DND-41 (cell line): ENCODE measurements around the gene PKHD1.

Experiments used
- EZH2 ChIP-seq: IDR thresholded peaks from 3 replicates; pipeline ENCODE4 v1.6.1; 2012; ENCODE audit warnings: borderline replicate concordance, low read depth, mild to moderate bottlenecking, moderate library complexity, low read length, inconsistent platforms; ENCODE audit not compliant: severe bottlenecking
- TF ChIP-seq, protein P1 (sequence below): IDR thresholded peaks from 2 replicates; pipeline ENCODE4 v1.5.1; 2012; ENCODE audit warnings: borderline replicate concordance, low read length, moderate library complexity, mild to moderate bottlenecking; ENCODE audit not compliant: poor library complexity, severe bottlenecking; ENCODE audit errors: extremely low read depth

DNA sequence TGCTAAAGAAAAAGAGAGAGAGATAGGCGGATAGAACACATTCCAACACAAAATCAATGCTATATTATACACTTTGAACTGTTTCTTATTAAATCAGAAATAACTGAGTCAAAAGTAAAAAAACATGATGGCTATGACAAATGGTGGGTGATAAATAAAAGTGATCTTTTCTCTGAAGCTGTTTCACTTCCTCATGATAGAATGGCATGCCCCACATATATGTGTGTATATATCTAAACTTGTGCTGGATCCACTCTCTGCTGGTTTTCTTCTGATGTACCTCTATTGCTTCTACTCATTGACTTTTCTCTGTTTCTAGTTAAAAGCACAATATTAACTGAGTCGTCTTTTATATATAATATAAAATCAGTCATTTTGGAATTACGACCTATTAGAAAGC is 429.9 kb downstream of the PKHD1 start:
- TF ChIP-seq, protein P1, sequence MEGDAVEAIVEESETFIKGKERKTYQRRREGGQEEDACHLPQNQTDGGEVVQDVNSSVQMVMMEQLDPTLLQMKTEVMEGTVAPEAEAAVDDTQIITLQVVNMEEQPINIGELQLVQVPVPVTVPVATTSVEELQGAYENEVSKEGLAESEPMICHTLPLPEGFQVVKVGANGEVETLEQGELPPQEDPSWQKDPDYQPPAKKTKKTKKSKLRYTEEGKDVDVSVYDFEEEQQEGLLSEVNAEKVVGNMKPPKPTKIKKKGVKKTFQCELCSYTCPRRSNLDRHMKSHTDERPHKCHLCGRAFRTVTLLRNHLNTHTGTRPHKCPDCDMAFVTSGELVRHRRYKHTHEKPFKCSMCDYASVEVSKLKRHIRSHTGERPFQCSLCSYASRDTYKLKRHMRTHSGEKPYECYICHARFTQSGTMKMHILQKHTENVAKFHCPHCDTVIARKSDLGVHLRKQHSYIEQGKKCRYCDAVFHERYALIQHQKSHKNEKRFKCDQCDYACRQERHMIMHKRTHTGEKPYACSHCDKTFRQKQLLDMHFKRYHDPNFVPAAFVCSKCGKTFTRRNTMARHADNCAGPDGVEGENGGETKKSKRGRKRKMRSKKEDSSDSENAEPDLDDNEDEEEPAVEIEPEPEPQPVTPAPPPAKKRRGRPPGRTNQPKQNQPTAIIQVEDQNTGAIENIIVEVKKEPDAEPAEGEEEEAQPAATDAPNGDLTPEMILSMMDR, result no peak
- no peak for TF ChIP-seq EZH2
